Lower leg skin (tissue), 3 donors: Measurements from ENCODE around the gene MMEL1.

Experiments used
- CTCF ChIP-seq, 3 donors: fragments of 450-650 bp; IDR thresholded peaks; one replicate each; pipeline ENCODE4 v1.5.1; 2016; ENCODE audit warnings: antibody characterized with exemption in 3 of 3, mild to moderate bottlenecking in 3 of 3, moderate library complexity in 2 of 3
- POLR2A ChIP-seq, 2 donors: fragments of 450-650 bp; IDR thresholded peaks; one replicate each; pipeline ENCODE4 v1.6.1; 2016 to 2017; ENCODE audit warnings: antibody characterized with exemption in 2 of 2, mild to moderate bottlenecking in 1 of 2, moderate library complexity in 1 of 2

GRCh38 chr1:2593251-2593878, 39.5 kb downstream of the MMEL1 start:
- TF ChIP-seq CTCF (IDR thresholded peaks at IDR 0.05) (no peak), POLR2A (IDR thresholded peaks at IDR 0.05) (no peak)
